GM23338 (cell line): Measurements from ENCODE around the gene ASMT.

ENCODE experiments used
- CREB1 ChIP-seq: fragments of 250-450 bp; sonication (Bioruptor Pico); IDR thresholded peaks from 2 replicates; pipeline ENCODE4 v1.5.0; 2020; ENCODE audit warnings: low read depth, mild to moderate bottlenecking, moderate library complexity
- CTCF ChIP-seq, 2 experiments: fragments of 200-600 bp in 1 of 2; sonication (generic) in 1 of 2; conservative IDR thresholded peaks; 2 replicates each; pipeline versions ENCODE4 v1.5.1 to v1.6.1; 2016 to 2017; ENCODE audit warnings: antibody characterized with exemption in 2 of 2, low read depth in 2 of 2, mild to moderate bottlenecking in 2 of 2, moderate library complexity in 1 of 2
- ETS1 ChIP-seq: IDR thresholded peaks from 2 replicates; pipeline ENCODE4 v1.6.1; 2016; ENCODE audit warnings: antibody characterized with exemption
- EZH2 ChIP-seq: fragments of 200-600 bp; sonication (generic); IDR thresholded peaks from one replicate; pipeline ENCODE4 v1.8.0; 2017; ENCODE audit warnings: antibody characterized with exemption, mild to moderate bottlenecking, low read depth; ENCODE audit not compliant: unreplicated experiment
- EZH2phosphoT487 ChIP-seq: fragments of 200-600 bp; sonication (generic); IDR thresholded peaks from one replicate; pipeline ENCODE4 v1.8.1; 2018; ENCODE audit warnings: antibody characterized with exemption; ENCODE audit not compliant: unreplicated experiment
- JUNB ChIP-seq: IDR thresholded peaks from one replicate; pipeline ENCODE4 v1.6.1; 2016; ENCODE audit warnings: antibody characterized with exemption; ENCODE audit not compliant: unreplicated experiment
- NANOG ChIP-seq: IDR thresholded peaks from 2 replicates; pipeline ENCODE4 v1.6.1; 2016; ENCODE audit warnings: antibody characterized with exemption, borderline replicate concordance
- POLR2AphosphoS5 ChIP-seq: IDR thresholded peaks from 2 replicates; pipeline ENCODE4 v1.6.1; 2016; ENCODE audit warnings: antibody characterized with exemption, low read depth
- REST ChIP-seq: IDR thresholded peaks from one replicate; pipeline ENCODE4 v1.6.1; 2018; ENCODE audit warnings: antibody characterized with exemption; ENCODE audit not compliant: unreplicated experiment
- STAT1 ChIP-seq: IDR thresholded peaks from one replicate; pipeline ENCODE4 v1.6.1; 2016; ENCODE audit warnings: antibody characterized with exemption; ENCODE audit not compliant: unreplicated experiment
- ZNF114 ChIP-seq: fragments of 250-450 bp; sonication (Bioruptor Pico); IDR thresholded peaks from 2 replicates; pipeline ENCODE4 v1.5.0; 2020; ENCODE audit warnings: mild to moderate bottlenecking, moderate library complexity
- ZNF331 ChIP-seq: fragments of 250-450 bp; sonication (Bioruptor Pico); IDR thresholded peaks from 2 replicates; pipeline ENCODE4 v1.5.0; 2020; ENCODE audit warnings: low read depth, mild to moderate bottlenecking, moderate library complexity
- ZNF462 ChIP-seq: fragments of 250-450 bp; sonication (Bioruptor Pico); IDR thresholded peaks from 2 replicates; pipeline ENCODE4 v1.5.0; 2020; ENCODE audit warnings: mild to moderate bottlenecking, moderate library complexity

GRCh38 chrX:1602299-1602698, 12.6 kb upstream of the ASMT start:
- TF ChIP-seq CTCF (conservative IDR thresholded peaks at IDR 0.05; ENCODE audit: low read depth in 2 of 2) (no peak), EZH2 (no peak), POLR2AphosphoS5 (no peak), REST (no peak), CREB1 (CRISPR knock-in tag) (no peak), ZNF114 (CRISPR knock-in tag) (no peak), EZH2phosphoT487 (no peak), JUNB (no peak), ETS1 (no peak), STAT1 (no peak), NANOG (no peak), ZNF462 (CRISPR knock-in tag) (no peak), ZNF331 (no peak)
